ENCODE measurements around the gene ZDHHC21.

DNA sequence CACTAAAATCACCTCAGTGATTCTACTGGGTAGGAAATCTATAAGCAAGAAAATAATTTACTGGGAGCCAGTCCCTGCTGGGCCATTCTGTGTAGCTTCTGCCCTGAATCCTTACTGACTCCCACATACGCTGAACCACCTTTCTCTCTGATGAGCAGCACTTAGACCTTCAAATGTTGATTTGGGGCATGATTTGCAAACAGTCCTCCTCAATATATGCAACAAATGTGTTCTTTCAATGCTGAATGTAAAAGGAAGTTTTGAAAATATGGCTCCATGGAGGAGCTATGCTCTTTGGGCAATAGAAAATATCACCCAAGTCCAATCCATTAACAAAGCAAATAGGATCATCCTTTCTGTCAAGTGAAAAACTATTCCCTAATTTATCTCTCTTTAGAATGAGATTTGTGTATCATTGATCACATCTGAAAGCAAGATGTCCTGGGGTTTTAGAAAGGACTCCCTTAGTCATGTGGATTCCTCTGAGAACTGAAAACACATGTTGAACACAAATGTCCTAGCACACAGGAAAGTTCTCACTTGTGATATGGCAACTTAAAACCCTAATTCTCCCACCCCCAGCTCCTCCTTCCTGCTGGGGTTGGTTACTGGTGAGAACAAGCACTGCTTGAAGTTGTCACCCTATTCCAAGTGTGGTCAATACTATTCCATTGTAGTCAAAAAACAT, 38.2 kb upstream of the ZDHHC21 start:
- TF ChIP-seq, protein P1, sequence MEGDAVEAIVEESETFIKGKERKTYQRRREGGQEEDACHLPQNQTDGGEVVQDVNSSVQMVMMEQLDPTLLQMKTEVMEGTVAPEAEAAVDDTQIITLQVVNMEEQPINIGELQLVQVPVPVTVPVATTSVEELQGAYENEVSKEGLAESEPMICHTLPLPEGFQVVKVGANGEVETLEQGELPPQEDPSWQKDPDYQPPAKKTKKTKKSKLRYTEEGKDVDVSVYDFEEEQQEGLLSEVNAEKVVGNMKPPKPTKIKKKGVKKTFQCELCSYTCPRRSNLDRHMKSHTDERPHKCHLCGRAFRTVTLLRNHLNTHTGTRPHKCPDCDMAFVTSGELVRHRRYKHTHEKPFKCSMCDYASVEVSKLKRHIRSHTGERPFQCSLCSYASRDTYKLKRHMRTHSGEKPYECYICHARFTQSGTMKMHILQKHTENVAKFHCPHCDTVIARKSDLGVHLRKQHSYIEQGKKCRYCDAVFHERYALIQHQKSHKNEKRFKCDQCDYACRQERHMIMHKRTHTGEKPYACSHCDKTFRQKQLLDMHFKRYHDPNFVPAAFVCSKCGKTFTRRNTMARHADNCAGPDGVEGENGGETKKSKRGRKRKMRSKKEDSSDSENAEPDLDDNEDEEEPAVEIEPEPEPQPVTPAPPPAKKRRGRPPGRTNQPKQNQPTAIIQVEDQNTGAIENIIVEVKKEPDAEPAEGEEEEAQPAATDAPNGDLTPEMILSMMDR (IDR thresholded peaks at IDR 0.05), result no peak
- TF ChIP-seq POLR2AphosphoS5 (IDR thresholded peaks at IDR 0.05), result no peak

Measured in prostate gland (tissue), 2 donors.